GM12873 (cell line): ENCODE measurements around the gene TMTC2.

Experiments
- TF ChIP-seq, protein P1 (sequence below): IDR thresholded peaks from 2 replicates; pipeline ENCODE4 v1.5.1; 2012; ENCODE audit warnings: low read depth, mild to moderate bottlenecking, moderate library complexity, low read length, control low read depth; ENCODE audit not compliant: insufficient read depth; ENCODE audit errors: missing control alignments

Gene TMTC2

DNA sequence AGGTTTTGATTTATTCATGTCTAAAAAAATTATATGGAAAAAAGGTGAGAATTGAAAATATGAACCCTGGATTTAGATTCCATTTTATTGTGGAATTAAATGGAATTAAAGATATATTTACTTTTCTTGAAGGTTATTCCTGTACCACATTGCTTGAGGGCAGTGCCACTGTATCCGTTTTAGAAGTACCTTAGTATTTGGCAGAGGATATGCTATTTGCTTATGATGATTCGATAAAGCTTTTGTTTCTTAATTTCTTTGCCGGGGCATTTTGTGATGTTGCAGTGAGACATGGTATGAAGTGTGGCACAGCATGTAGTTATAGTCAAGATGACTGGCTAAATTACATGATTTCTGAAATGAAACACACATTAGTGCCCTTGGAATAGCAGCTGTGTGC is 7.6 kb downstream of the TMTC2 start:
- TF ChIP-seq, protein P1, sequence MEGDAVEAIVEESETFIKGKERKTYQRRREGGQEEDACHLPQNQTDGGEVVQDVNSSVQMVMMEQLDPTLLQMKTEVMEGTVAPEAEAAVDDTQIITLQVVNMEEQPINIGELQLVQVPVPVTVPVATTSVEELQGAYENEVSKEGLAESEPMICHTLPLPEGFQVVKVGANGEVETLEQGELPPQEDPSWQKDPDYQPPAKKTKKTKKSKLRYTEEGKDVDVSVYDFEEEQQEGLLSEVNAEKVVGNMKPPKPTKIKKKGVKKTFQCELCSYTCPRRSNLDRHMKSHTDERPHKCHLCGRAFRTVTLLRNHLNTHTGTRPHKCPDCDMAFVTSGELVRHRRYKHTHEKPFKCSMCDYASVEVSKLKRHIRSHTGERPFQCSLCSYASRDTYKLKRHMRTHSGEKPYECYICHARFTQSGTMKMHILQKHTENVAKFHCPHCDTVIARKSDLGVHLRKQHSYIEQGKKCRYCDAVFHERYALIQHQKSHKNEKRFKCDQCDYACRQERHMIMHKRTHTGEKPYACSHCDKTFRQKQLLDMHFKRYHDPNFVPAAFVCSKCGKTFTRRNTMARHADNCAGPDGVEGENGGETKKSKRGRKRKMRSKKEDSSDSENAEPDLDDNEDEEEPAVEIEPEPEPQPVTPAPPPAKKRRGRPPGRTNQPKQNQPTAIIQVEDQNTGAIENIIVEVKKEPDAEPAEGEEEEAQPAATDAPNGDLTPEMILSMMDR = no peak

DNA sequence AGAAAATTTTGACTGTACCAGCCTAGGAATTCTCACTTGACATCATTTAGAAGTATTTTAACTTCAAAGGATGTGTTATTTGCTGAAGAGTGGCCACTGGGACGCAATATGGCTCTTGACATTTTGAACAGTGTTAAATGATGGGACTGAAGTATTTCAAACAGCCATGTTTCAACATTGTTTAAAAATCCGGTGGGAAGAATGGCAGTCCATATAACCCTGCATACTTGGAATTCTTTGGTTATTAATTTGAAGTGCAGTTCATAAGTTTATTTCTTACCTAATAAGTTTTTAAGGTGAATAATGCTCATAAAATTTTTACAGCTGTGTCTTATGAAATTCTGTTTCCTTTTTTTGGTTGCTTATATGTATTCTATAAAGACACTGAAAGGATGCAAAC is 8.3 kb downstream of the TMTC2 start:
- TF ChIP-seq, protein P1 = no peak

DNA sequence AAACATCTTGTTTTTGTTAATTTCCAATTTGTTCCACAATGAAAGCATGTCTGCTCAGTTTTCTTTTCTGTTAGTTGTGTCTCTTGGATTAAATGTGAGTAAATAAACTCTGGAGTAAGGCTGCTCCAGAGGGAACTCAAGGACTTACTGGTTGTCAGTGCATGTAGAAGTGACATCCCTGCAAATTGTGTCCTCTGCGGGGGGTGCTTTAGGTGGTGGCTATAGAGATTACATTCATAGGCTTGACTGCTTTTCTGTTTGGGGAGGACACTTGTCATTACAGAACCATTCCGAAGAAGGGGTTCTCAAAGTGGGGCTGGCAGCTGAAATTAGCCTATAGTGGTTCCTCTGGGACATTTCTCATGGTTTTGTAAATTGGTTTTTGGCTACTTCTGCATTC is 8.8 kb downstream of the TMTC2 start:
- TF ChIP-seq, protein P1 = no peak

DNA sequence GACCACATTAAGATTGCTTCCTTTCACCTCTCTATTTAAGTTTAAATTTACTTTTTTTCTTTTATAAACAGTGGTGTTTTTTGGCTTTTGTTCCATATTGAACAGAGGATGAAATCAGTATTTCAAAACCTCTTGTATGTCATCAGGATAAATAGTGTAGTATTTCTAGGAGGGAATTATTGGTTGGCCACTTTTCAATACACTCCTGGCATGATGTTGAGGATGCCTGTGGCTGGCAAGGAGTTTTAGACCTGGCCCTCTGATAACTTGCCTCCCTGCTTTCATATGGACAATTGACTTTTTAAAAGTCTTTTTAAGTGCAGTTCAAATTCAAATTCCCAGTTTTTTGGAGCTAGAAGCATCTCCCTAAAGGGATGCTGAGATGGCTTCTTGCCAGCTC is 9.8 kb downstream of the TMTC2 start:
- TF ChIP-seq, protein P1 = no peak

DNA sequence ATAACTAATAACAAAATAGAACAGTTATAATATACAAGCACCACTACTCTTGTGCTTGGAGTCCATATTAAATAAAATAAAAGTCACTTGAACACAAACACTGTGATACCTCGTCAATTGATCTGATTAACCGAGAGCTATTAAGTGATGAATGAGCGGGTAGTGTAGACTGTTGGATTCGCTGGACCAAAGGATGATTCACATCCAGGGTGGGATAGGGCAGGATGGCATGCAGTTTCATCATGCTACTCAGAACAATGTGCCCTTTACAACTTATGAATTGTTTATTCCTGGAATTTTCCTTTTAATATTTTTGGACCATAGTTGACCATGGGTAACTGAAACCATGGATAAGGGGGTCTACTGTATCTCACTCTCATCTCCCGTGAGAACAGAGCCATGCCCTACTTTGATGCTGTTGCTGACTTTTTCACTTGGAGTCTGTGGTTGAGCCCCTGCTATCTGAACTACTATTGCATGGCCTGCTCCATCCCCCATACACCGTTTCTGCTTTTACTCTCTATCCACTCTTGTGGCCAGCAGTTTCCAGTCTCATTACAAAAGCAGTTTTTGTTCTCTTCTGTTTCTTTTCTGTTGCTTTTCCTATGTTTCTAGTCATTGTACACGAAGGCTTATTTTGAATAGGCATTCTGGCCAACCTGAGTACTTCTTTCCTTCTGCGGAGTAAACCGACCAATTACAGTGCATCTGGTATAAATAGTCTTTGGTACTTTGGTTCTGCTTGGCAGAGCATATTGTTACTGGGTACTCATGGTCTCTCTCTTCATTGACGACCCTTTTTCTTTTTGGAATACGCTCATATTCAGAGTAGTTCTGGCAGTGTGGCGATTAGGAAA is 12.2 kb downstream of the TMTC2 start:
- TF ChIP-seq, protein P1 = no peak

DNA sequence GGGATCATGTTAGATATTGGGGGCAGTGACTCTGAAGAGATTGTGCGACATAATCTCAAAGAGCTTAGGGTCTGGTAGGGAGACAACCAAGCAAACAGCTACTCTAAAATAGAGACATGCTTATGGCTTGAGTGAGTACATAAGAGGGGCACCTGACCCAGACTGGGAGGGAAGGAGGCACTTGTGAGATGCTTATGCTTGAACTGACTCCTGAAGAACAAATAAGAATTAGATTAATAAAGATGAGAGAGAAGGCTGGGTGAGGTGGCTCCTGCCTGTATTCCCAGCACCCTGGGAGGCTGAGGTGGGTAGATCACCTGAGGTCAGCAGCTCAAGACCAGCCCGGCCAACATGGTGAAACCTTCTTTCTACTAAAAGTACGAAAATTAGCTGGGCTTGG is 19.1 kb downstream of the TMTC2 start:
- TF ChIP-seq, protein P1 = no peak

DNA sequence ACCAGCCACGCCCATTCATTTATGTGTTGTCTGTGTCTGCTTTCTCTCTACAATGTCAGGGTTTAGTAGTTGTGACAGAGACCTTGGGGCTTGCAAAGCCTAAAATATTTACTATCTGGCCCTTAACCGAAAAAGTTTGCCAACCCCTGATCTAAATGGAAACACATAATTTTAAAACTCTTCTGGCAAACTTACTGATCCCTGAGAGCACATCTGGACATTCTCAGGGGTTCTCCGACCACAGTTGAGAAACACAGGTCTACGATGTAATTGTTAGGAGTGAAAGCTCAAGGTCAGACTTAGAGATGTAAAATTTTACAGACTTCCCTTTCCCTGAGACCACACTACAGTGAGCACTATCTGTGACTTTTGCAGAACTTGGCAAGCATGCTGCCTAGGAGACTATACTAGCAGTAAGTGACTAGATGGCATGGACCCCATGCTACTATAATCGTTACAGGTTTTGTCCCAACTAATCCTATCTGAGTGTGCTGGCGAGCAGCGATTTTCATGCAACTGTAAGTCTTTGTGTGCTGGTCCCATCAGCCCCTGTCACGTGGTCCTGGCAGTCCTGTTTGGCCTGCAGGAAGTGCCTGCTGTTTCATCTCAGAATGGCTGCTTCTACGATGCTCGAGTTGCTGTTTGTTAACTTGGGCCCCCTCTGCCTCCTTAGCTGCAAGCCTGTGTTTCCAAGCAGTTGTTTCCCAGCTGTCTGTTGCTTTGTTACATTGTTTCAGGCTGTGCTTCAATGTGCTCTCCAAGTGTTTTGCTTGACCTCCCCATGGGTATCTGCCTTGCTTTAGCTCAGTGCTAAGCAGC is 21.6 kb downstream of the TMTC2 start:
- TF ChIP-seq, protein P1 = no peak
